GM19023 (cell line): ENCODE results near the gene RGL4.

ENCODE experiments used
- ATAC-seq: cut with Tn5 transposase; IDR thresholded peaks from one replicate; pipeline ENCODE4 v1.9.1; 2021; ENCODE audit warnings: mild to moderate bottlenecking, moderate library complexity; ENCODE audit not compliant: unreplicated experiment

Gene RGL4

GRCh38 chr22:23697031-23697970 is 6.5 kb downstream of the RGL4 start:
- ATAC-seq = no peak

GRCh38 chr22:23698094-23698493 is 7.3 kb downstream of the RGL4 start:
- no peak for ATAC-seq

GRCh38 chr22:23698673-23699235 is 7.9 kb downstream of the RGL4 start:
- no peak for ATAC-seq

DNA sequence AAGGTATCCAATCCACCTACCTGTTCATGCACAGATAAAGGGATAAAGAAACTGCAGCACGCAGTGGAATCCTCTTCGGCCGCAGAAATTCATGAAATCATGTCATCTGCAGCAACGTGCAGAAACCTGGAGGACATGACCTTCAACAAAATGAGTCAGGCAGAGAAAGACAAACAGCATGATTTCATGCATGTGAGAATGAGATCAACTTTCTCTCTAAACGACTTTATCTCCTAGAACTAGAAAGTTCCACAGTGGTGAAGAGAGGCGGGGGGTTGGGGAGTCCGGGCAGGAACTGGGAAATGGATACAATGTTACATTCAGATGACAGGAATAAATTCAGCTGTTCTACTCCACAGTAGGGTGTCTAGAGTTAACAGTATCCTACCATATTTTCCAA is 9.9 kb downstream of the RGL4 start:
- no peak for ATAC-seq

- ATAC-seq = no peak
Observed at GRCh38 chr22:23704062-23704461, 13.2 kb downstream of the RGL4 start.

DNA sequence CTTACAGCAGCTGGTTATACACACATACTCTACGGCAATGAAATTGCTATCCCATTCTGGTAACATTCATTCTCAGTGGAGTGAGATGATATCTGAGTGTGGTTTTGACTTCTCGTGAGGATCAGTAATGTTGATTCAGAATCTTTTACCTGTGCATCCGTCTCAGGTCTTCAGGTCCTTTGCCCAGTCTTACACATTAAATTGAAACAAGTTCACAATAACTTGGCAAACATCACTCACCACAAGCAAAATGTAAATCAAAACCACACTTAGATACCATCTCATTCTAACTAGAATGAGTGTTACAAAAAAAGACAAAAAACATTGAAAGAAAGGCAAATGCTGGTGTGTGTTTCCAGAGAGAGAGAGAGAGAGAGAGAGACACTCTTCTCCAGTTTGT is 14.0 kb downstream of the RGL4 start:
- ATAC-seq = no peak

DNA sequence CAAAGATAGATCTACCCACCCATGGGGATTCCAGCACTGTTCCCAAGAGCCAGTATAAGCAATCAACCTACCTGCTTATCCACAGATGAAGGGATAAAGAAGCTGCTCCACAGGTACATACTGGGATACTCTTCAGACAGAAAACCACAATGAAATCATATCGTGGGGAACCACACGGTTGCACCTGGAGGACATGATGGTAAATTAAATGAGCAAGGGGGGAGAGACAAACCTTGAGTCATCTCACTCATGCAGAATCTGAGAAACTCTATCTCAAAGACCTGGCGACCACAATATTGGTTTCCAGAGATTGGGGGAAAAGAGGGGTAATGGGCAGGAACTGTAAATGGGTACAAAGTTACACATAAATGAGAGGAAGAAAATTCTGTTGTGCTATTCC is 14.5 kb downstream of the RGL4 start:
- ATAC-seq = no peak

- ATAC-seq = no peak
Observed at GRCh38 chr22:23708270-23708669, 17.5 kb downstream of the RGL4 start.

DNA sequence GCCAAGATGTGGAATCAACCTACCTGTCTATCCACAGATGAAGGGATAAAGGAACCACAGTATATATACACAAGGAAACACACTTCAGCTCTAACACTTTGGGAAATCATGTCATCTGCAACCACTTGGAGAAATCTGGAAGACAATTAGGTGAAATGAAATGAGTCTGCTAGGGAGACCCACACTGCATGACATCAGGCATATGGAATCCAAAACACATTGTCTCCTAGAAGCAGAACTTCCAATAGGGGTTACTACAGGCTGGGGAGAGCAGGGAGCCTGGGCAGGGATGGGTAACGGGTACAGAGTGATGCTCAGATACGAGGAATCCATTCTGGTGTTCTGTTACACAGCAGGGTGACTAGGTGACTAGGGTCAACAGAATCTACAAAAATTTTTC is 18.3 kb downstream of the RGL4 start:
- ATAC-seq = no peak

DNA sequence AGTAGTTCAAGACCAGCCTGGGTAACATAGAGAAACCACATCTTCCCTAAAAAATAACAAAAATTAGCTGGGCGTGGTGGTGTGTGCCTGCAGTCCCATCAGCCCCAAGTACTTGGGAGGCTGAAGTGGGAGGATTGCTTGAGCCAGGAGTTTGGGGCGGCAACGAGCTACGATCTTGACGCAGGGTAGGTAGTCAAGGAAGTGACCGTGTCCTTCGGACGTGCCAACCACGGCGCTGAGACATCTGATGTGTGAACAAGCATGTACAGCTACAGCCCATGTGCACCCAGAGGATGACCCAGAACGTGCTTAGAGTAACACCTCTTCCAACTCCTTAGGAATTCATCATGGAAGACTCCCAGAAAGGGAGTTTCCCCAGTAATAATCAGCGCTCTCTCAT is 21.4 kb downstream of the RGL4 start:
- ATAC-seq = no peak

- ATAC-seq = no peak
Observed at GRCh38 chr22:23713696-23714595, 23.1 kb downstream of the RGL4 start.

GRCh38 chr22:23714596-23715578 is 24.1 kb downstream of the RGL4 start:
- ATAC-seq = no peak

DNA sequence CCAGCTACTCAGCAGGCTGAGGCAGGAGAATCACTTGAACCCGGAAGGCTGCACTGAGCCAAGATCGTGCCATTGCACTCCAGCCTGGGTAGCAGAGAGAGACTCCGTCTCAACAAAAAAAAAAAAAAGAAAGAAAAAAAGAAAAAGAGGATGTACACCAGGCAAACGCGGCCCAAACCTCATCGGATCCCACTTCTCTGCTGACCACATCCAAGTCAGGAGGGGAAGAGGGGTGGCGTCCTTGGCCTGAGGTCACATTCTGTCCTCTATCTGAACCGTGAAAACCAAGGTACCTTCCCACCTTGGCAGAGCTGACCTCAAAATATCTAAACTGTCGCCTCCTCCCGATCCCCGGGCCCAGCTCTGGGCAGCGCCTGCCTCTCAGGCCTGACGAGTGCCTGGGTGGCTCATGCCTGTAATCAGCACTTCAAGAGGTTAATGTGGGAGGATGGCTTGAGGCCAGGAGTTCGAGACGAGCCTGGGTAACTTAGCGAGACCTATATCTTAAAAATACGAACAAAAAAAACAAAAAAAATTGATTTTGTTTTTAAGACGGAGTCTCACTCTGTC is 25.1 kb downstream of the RGL4 start:
- no peak for ATAC-seq

DNA sequence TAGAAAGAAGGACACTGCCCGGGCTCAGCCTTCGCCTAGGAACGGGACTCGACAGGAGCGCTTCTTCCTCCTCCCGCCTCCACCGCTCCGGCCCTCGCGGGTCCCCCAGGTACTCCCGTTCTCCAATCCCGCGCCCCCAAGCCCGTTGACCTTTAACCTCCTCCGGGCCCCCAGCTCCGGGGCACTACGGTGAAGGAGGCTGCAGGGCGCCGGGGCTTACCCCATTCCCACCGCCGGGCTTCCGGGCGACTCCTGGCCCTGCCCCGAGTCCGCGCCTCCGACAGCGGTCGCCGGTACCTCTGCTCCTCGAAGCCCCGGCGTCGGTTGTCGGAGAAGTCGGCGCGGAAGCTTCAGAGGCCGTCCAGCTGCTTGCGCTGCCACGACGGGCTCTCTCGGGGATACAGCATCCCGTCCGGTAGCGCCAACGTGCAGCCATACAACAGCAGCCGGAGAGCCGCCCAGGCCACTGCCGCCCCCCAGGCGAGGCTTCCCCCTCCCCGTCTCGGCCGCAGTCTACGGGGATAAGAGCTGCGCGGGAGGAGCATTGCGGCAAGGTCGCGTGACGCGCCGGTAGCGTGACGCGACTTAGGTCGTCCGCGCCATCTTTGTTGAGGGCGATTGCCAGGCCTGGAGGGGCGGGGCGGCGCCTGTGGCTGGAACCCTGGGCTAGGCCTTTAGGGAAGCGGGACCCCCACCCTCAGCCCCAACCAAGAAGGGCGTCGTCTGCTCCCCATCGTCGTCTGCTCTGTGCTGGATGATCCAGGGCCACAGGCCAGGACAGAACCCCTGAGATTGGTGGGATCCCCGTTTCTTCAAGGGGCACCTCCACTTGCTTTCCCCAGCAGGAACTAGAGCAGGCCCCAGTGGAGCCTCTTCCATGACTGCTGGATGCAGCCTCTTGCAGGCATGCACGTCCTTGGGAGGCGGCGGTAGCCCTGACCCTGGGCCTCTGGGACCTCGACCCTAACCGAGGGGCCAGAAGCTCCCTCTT is 26.3 kb downstream of the RGL4 start:
- ATAC-seq = peak; percentile 85

GRCh38 chr22:23718371-23719165 is 27.8 kb downstream of the RGL4 start:
- no peak for ATAC-seq

DNA sequence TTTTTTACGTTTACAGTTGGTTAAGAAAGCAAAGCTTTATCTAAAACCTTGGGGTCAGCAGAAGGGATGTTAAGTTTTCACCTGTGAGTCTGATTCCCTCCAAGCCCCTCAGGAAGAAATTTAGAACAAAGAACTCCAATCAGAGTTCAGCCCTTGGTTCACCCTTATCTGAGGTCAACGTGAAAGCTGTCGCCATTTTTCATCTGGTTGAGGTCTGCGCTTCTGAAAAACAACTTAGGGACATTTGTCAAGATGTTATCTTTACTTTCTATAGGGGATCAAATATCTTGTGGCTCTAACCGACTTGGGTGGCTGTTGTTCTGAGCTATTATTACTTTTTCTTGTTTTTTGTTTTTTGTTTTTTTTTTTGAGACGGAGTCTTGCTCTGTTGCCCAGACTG is 30.0 kb downstream of the RGL4 start:
- no peak for ATAC-seq

- no peak for ATAC-seq
Observed at GRCh38 chr22:23722160-23722559, 31.3 kb downstream of the RGL4 start.

GRCh38 chr22:23722724-23723123 is 31.9 kb downstream of the RGL4 start:
- no peak for ATAC-seq
